Uterus (tissue), 4 donors: ENCODE data around the gene PDE4B. TPM values are rescaled to one million over a fixed set of nuclear protein-coding genes. Genes with fewer than 3 reads are reported as not detected.

Experiments used
- DNase-seq, 2 donors: peaks; one replicate each; pipeline ENCODE4 v3.0.0-alpha.2; 2019 to 2020
- H3K27ac ChIP-seq, 2 donors: fragments of 200-600 bp; sonication (generic); 1 replicate in 1 of 2; 2 replicates in 1 of 2; pipeline ENCODE4 v1.5.1; 2016 to 2018
- H3K27me3 ChIP-seq, 2 donors: fragments of 200-600 bp; sonication (generic); one replicate each; pipeline ENCODE4 v1.5.1; 2018 to 2019; ENCODE audit warnings: control low read depth in 1 of 2
- H3K36me3 ChIP-seq, 2 donors: fragments of 200-600 bp; sonication (generic); one replicate each; pipeline ENCODE4 v1.5.1; 2019; ENCODE audit warnings: control low read depth in 1 of 2
- H3K4me1 ChIP-seq, 2 donors: fragments of 200-600 bp; sonication (generic); one replicate each; pipeline ENCODE4 v1.5.1; 2018 to 2019; ENCODE audit warnings: control low read depth in 1 of 2
- H3K4me3 ChIP-seq, 2 donors: fragments of 200-600 bp; sonication (generic); 1 replicate in 1 of 2; 2 replicates in 1 of 2; pipeline ENCODE4 v1.5.1; 2018 to 2019; ENCODE audit warnings: mild to moderate bottlenecking in 1 of 2
- H3K9me3 ChIP-seq, 2 donors: fragments of 200-600 bp; sonication (generic); one replicate each; pipeline ENCODE4 v1.5.1; 2019; ENCODE audit warnings: control low read depth in 1 of 2
- CTCF ChIP-seq, 4 experiments: fragments of 200-600 bp in 2 of 4; fragments of 450-650 bp in 2 of 4; sonication (generic) in 2 of 4; IDR thresholded peaks; one replicate each; pipeline ENCODE4 v1.5.1; 2016 to 2019; ENCODE audit warnings: antibody characterized with exemption in 4 of 4, mild to moderate bottlenecking in 2 of 4, moderate library complexity in 1 of 4
- POLR2A ChIP-seq, 2 donors: fragments of 450-650 bp; IDR thresholded peaks; one replicate each; pipeline ENCODE4 v1.6.1; 2016; ENCODE audit warnings: antibody characterized with exemption in 2 of 2, mild to moderate bottlenecking in 1 of 2, moderate library complexity in 1 of 2
- intact Hi-C: fragments of 100-400 bp; cut with DNase I; formaldehyde crosslinking; loops from one replicate; pipeline ENCODE4 v1.15.1; 2023; ENCODE audit warnings: low total_unique reads
- total RNA-seq, 4 donors: library from RNA; depleted of rRNA in 3 of 4; stranded (reverse); fragments of >200 nt in 3 of 4; gene quantifications; one replicate each; pipeline versions ENCODE4 v1.1.0 to v1.2.4, GENCODE V29; 2014 to 2023
- donor health status: DM: yes; HTN: yes; CAD: no.

The PDE4B gene
- total RNA-seq, 4 donors from 2014 or later, result 6.9 to 22.9 (median 17.8) TPM

GRCh38 chr1:66168948-66169671, 376.4 kb downstream of the PDE4B start:
- no peaks in the 10 kb centered on the region for H3K36me3 ChIP-seq
- H3K27me3 ChIP-seq, result no peaks in the 10 kb centered on the region
- H3K27ac ChIP-seq, result no peak overlapping the region
- H3K4me1 ChIP-seq, result no peaks in the 10 kb centered on the region
- intact Hi-C loops, result no loop called here
- no peak overlapping the region for H3K4me3 ChIP-seq
- DNase-seq, result no peak
- TF ChIP-seq POLR2A (IDR thresholded peaks at IDR 0.05) (no peak), CTCF (IDR thresholded peaks at IDR 0.05) (no peak)
- H3K9me3 ChIP-seq, result no peaks in the 10 kb centered on the region

GRCh38 chr1:66172272-66172671, 379.6 kb downstream of the PDE4B start:
- no peak overlapping the region for H3K27ac ChIP-seq
- DNase-seq, result no peak
- intact Hi-C loops, result no loop called here
- H3K9me3 ChIP-seq, result no peaks in the 10 kb centered on the region
- no peaks in the 10 kb centered on the region for H3K27me3 ChIP-seq
- H3K4me1 ChIP-seq, result no peaks in the 10 kb centered on the region
- no peak overlapping the region for H3K4me3 ChIP-seq
- TF ChIP-seq POLR2A (IDR thresholded peaks at IDR 0.05) (no peak), CTCF (IDR thresholded peaks at IDR 0.05) (no peak)
- H3K36me3 ChIP-seq, result no peaks in the 10 kb centered on the region

GRCh38 chr1:66175098-66175497, 382.4 kb downstream of the PDE4B start:
- H3K4me1 ChIP-seq, result no peaks in the 10 kb centered on the region
- intact Hi-C loops, result no loop called here
- no peak overlapping the region for H3K27ac ChIP-seq

GRCh38 chr1:66175581-66175980, 382.9 kb downstream of the PDE4B start:
- TF ChIP-seq POLR2A (IDR thresholded peaks at IDR 0.05) (no peak), CTCF (IDR thresholded peaks at IDR 0.05) (no peak)
- no peak for DNase-seq
- H3K9me3 ChIP-seq, result no peaks in the 10 kb centered on the region
- no peaks in the 10 kb centered on the region for H3K36me3 ChIP-seq
- no peaks in the 10 kb centered on the region for H3K27me3 ChIP-seq
- no peaks in the 10 kb centered on the region for H3K4me1 ChIP-seq
- no peak overlapping the region for H3K27ac ChIP-seq
- intact Hi-C loops, result no loop called here
- H3K4me3 ChIP-seq, result no peak overlapping the region

More at GRCh38 chr1:66175098-66175497, 382.4 kb downstream of the PDE4B start:
- H3K27me3 ChIP-seq, result no peaks in the 10 kb centered on the region
- H3K36me3 ChIP-seq, result no peaks in the 10 kb centered on the region
- H3K9me3 ChIP-seq, result no peaks in the 10 kb centered on the region
- H3K4me3 ChIP-seq, result no peak overlapping the region
- no peak for DNase-seq
- TF ChIP-seq POLR2A (IDR thresholded peaks at IDR 0.05), result no peak
- TF ChIP-seq CTCF (IDR thresholded peaks at IDR 0.05), result no peak

- H3K4me3 ChIP-seq, result no peak overlapping the region
- H3K27ac ChIP-seq, result no peak overlapping the region
- H3K4me1 ChIP-seq, result no peaks in the 10 kb centered on the region
- intact Hi-C loops, result no loop called here
- H3K9me3 ChIP-seq, result no peaks in the 10 kb centered on the region
- H3K27me3 ChIP-seq, result no peaks in the 10 kb centered on the region
- no peak for DNase-seq
- TF ChIP-seq CTCF (IDR thresholded peaks at IDR 0.05) (no peak), POLR2A (IDR thresholded peaks at IDR 0.05) (no peak)
- no peaks in the 10 kb centered on the region for H3K36me3 ChIP-seq
Measured at GRCh38 chr1:66176012-66176715, 383.5 kb downstream of the PDE4B start.
